H9 (cell line): ENCODE data around the gene KRTAP12-2. TPM values are rescaled to one million over a fixed set of nuclear protein-coding genes. Genes with fewer than 3 reads are reported as not detected.
A peak's percentile ranks its signal among the peaks of the same experiment; 100 is the strongest.

Experiments used
- DNase-seq: peaks from one replicate; pipeline ENCODE4 v3.0.0-alpha.2; 2017
- H2AFZ ChIP-seq: one replicate; pipeline ENCODE4 v1.6.1; 2013; ENCODE audit warnings: mild to moderate bottlenecking, low read length, control low read depth, moderate library complexity
- H2AK5ac ChIP-seq: 2 replicates; pipeline ENCODE4 v1.6.1; 2013; ENCODE audit warnings: low read length, control low read depth, mixed read lengths; ENCODE audit not compliant: insufficient read length
- H2BK120ac ChIP-seq: one replicate; pipeline ENCODE4 v1.6.1; 2013; ENCODE audit warnings: low read depth, mild to moderate bottlenecking, low read length, control low read depth, inconsistent platforms; ENCODE audit not compliant: poor library complexity, severe bottlenecking
- H2BK12ac ChIP-seq: 2 replicates; pipeline ENCODE4 v1.6.1; 2013; ENCODE audit warnings: low read length, control low read depth, mixed read lengths, low read depth; ENCODE audit not compliant: insufficient read length
- H2BK15ac ChIP-seq: 2 replicates; pipeline ENCODE4 v1.6.1; 2013; ENCODE audit warnings: low read depth, low read length, control low read depth
- H2BK20ac ChIP-seq: one replicate; pipeline ENCODE4 v1.6.1; 2013; ENCODE audit warnings: low read depth, mild to moderate bottlenecking, low read length, control low read depth, inconsistent platforms; ENCODE audit not compliant: poor library complexity, severe bottlenecking
- H2BK5ac ChIP-seq: 2 replicates; pipeline ENCODE4 v1.6.1; 2013; ENCODE audit warnings: low read length, control low read depth, mixed read lengths; ENCODE audit not compliant: insufficient read length
- H3K14ac ChIP-seq: 2 replicates; pipeline ENCODE4 v1.6.1; 2013; ENCODE audit warnings: low read length, control low read depth; ENCODE audit not compliant: insufficient read depth
- H3K18ac ChIP-seq: 2 replicates; pipeline ENCODE4 v1.6.1; 2013; ENCODE audit warnings: low read depth, mild to moderate bottlenecking, mixed read lengths, low read length, control low read depth; ENCODE audit not compliant: insufficient read length
- H3K23ac ChIP-seq: 2 replicates; pipeline ENCODE4 v1.6.1; 2013; ENCODE audit warnings: low read length, control low read depth, mixed read lengths, low read depth; ENCODE audit not compliant: insufficient read length
- H3K23me2 ChIP-seq: 2 replicates; pipeline ENCODE4 v1.6.1; 2013; ENCODE audit warnings: low read depth, mild to moderate bottlenecking, mixed read lengths, low read length, control low read depth; ENCODE audit not compliant: insufficient read length, poor library complexity, severe bottlenecking
- H3K27ac ChIP-seq: 2 replicates; pipeline ENCODE4 v1.5.1; 2013; ENCODE audit warnings: low read length, control low read depth, mixed read lengths, low read depth; ENCODE audit not compliant: insufficient read length
- H3K27me3 ChIP-seq: 2 replicates; pipeline ENCODE4 v1.6.1; 2013; ENCODE audit warnings: low read length, control low read depth, inconsistent platforms; ENCODE audit not compliant: insufficient read depth
- H3K4ac ChIP-seq: 2 replicates; pipeline ENCODE4 v1.6.1; 2013; ENCODE audit warnings: low read depth, mild to moderate bottlenecking, control low read depth, inconsistent platforms, low read length, moderate library complexity
- H3K4me1 ChIP-seq: 2 replicates; pipeline ENCODE4 v1.6.1; 2013; ENCODE audit warnings: low read length, control low read depth, inconsistent platforms; ENCODE audit not compliant: insufficient read depth
- H3K4me2 ChIP-seq: 2 replicates; pipeline ENCODE4 v1.6.1; 2013; ENCODE audit warnings: low read length, control low read depth, mixed read lengths; ENCODE audit not compliant: insufficient read length, insufficient read depth
- H3K56ac ChIP-seq: 2 replicates; pipeline ENCODE4 v1.6.1; 2013; ENCODE audit warnings: low read depth, mild to moderate bottlenecking, mixed read lengths, low read length, control low read depth; ENCODE audit not compliant: insufficient read length
- H3K79me1 ChIP-seq: 2 replicates; pipeline ENCODE4 v1.6.1; 2013; ENCODE audit warnings: low read depth, mild to moderate bottlenecking, moderate library complexity, low read length, control low read depth, inconsistent platforms; ENCODE audit not compliant: insufficient read depth, poor library complexity, severe bottlenecking
- H3K79me2 ChIP-seq: 2 replicates; pipeline ENCODE4 v1.6.1; 2013; ENCODE audit warnings: low read length, control low read depth, inconsistent platforms; ENCODE audit not compliant: insufficient read depth
- H3K9ac ChIP-seq: 2 replicates; pipeline ENCODE4 v1.6.1; 2013; ENCODE audit warnings: low read length, control low read depth, mixed read lengths; ENCODE audit not compliant: insufficient read length; ENCODE audit errors: extremely low read depth
- H3K9me3 ChIP-seq: one replicate; pipeline ENCODE4 v1.6.1; 2013; ENCODE audit warnings: low read depth, low read length, inconsistent platforms; ENCODE audit not compliant: control insufficient read depth
- H3T11ph ChIP-seq: one replicate; pipeline ENCODE4 v1.6.1; 2013; ENCODE audit warnings: mild to moderate bottlenecking, low read length, control low read depth, inconsistent platforms
- H4K20me1 ChIP-seq: one replicate; pipeline ENCODE4 v1.6.1; 2013; ENCODE audit not compliant: control insufficient read depth, insufficient read length, insufficient read depth
- H4K5ac ChIP-seq: 2 replicates; pipeline ENCODE4 v1.6.1; 2013; ENCODE audit warnings: low read depth, mild to moderate bottlenecking, mixed read lengths, low read length, control low read depth; ENCODE audit not compliant: insufficient read length
- H4K8ac ChIP-seq: replicated peaks from 2 replicates; pipeline ENCODE4 v1.6.1; 2013; ENCODE audit warnings: low read length, control low read depth, mixed read lengths, low read depth; ENCODE audit not compliant: insufficient read length
- H4K91ac ChIP-seq: 2 replicates; pipeline ENCODE4 v1.6.1; 2013; ENCODE audit warnings: low read depth, mild to moderate bottlenecking, moderate library complexity, mixed read lengths, low read length, control low read depth; ENCODE audit not compliant: insufficient read length
- H3K27ac Mint-ChIP-seq, 3 experiments: 2 replicates in 2 of 3; 3 replicates in 1 of 3; pipeline ENCODE4 v1.8.0; 2020 to 2021; ENCODE audit warnings: mixed read lengths in 3 of 3, mild to moderate bottlenecking in 1 of 3, moderate library complexity in 1 of 3
- H3K27me3 Mint-ChIP-seq: 2 replicates; pipeline ENCODE4 v1.8.0; 2021; ENCODE audit warnings: low read depth, mild to moderate bottlenecking, moderate library complexity, mixed read lengths
- H3K36me3 Mint-ChIP-seq, 3 experiments: 2 replicates in 2 of 3; 3 replicates in 1 of 3; pipeline ENCODE4 v1.8.0; 2020 to 2021; ENCODE audit warnings: low read depth in 3 of 3, mixed read lengths in 3 of 3; ENCODE audit not compliant: insufficient read depth in 1 of 3
- H3K4me1 Mint-ChIP-seq, 2 experiments: 2 replicates each; pipeline ENCODE4 v1.8.0; 2020; ENCODE audit warnings: mixed read lengths in 2 of 2
- H3K4me3 Mint-ChIP-seq, 2 experiments: 2 replicates in 1 of 2; 3 replicates in 1 of 2; pipeline ENCODE4 v1.8.0; 2020 to 2021; ENCODE audit warnings: mild to moderate bottlenecking in 2 of 2, mixed read lengths in 2 of 2, moderate library complexity in 1 of 2
- H3K9me3 Mint-ChIP-seq, 2 experiments: 2 replicates in 1 of 2; 3 replicates in 1 of 2; pipeline ENCODE4 v1.8.0; 2020; ENCODE audit warnings: mild to moderate bottlenecking in 2 of 2, mixed read lengths in 2 of 2, moderate library complexity in 1 of 2
- WGBS: extraction: QIAGEN DNeasy Blood & Tissue Kit; methylation state at CpG from one replicate; pipeline ENCODE4 v1.1.7; 2013; ENCODE audit warnings: missing lambda C conversion rate, low lambda C conversion rate, mixed read lengths; ENCODE audit not compliant: insufficient read length; ENCODE audit errors: extremely low coverage; 5-methylcytosine and 5-hydroxymethylcytosine counted together
- total RNA-seq: library from RNA; stranded (reverse); gene quantifications from 2 replicates; pipeline ENCODE4 v1.2.1, GENCODE V29; 2021
- TF ChIP-seq, protein P1 (sequence below): fragments of 200-600 bp; sonication (generic); conservative IDR thresholded peaks from 3 replicates; pipeline ENCODE4 v1.8.0; 2021; ENCODE audit warnings: antibody characterized with exemption, mild to moderate bottlenecking

Gene KRTAP12-2
- total RNA-seq, 1 experiment from 2014 or later: not detected

GRCh38 chr21:44626673-44627143 lies 40.0 kb downstream of the KRTAP12-2 start, which contains the start of gene KRTAP10-9:
TSS of gene KRTAP10-9 (plus strand) at chr21:44627093. CDS start at chr21:44627172, 79 bp downstream.
- Histone ChIP-seq H3K23ac (no peak within 1 kb of the TSS), H4K8ac (no peak within 1 kb of the TSS), H3K4me1 (no peaks in the 10 kb centered on the region), H4K20me1 (no peaks in the 10 kb centered on the region), H3K27me3 (no peaks in the 10 kb centered on the region), H3K9ac (no peak within 1 kb of the TSS), H3K9me3 (no peaks in the 10 kb centered on the region), H2BK12ac (no peak within 1 kb of the TSS), H2AFZ (no peak within 1 kb of the TSS), H3K56ac (no peak within 1 kb of the TSS), H3T11ph (no peak within 1 kb of the TSS), H3K4ac (no peak within 1 kb of the TSS), H2BK15ac (no peak within 1 kb of the TSS), H3K27ac (no peak within 1 kb of the TSS), H3K14ac (no peak within 1 kb of the TSS), H2BK20ac (no peak within 1 kb of the TSS), H4K91ac (no peak within 1 kb of the TSS), H2BK5ac (no peak within 1 kb of the TSS), H2BK120ac (no peak within 1 kb of the TSS), H3K18ac (no peak within 1 kb of the TSS), H2AK5ac (no peak within 1 kb of the TSS), H4K5ac (no peak within 1 kb of the TSS), H3K79me2 (no peaks in the 10 kb centered on the region), H3K79me1 (no peaks in the 10 kb centered on the region), H3K4me2 (no peak within 1 kb of the TSS), H3K23me2 (no peaks in the 10 kb centered on the region)
- no peak within 1 kb of the TSS for H3K4me3 Mint-ChIP-seq
- peaks cover 3 to 7% of the 10 kb centered on the region in 2 experiments; a peak in 2 of 4 replicates for H3K4me1 Mint-ChIP-seq
- peaks cover 8% of the 10 kb centered on the region for H3K27me3 Mint-ChIP-seq
- no CpG with 5 or more reads among the region's 7 CpGs for WGBS
- peaks cover 13 to 32% (median 18%) of the 10 kb centered on the region in 3 experiments; a peak in 6 of 7 replicates for H3K36me3 Mint-ChIP-seq
- DNase-seq: no peak
- H3K27ac Mint-ChIP-seq: peak within 1 kb of the TSS in 2 of 3 experiments; percentile 56 to 57; a peak in 2 of 7 replicates
- TF ChIP-seq, protein P1, sequence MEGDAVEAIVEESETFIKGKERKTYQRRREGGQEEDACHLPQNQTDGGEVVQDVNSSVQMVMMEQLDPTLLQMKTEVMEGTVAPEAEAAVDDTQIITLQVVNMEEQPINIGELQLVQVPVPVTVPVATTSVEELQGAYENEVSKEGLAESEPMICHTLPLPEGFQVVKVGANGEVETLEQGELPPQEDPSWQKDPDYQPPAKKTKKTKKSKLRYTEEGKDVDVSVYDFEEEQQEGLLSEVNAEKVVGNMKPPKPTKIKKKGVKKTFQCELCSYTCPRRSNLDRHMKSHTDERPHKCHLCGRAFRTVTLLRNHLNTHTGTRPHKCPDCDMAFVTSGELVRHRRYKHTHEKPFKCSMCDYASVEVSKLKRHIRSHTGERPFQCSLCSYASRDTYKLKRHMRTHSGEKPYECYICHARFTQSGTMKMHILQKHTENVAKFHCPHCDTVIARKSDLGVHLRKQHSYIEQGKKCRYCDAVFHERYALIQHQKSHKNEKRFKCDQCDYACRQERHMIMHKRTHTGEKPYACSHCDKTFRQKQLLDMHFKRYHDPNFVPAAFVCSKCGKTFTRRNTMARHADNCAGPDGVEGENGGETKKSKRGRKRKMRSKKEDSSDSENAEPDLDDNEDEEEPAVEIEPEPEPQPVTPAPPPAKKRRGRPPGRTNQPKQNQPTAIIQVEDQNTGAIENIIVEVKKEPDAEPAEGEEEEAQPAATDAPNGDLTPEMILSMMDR: no peak
- H3K9me3 Mint-ChIP-seq: peaks cover 39 to 40% of the 10 kb centered on the region in 2 experiments
